Stimulated activated CD8-positive, alpha-beta memory T cell treated with anti-CD3 and anti-CD28 coated beads, Interleukin-7, amount 100 ng/mL, for 1 hour (primary cell): ENCODE measurements around the gene SGMS1.
"Not testable (repeated sequence)": the region's sequence is repeated elsewhere in the genome, so short reads cannot be mapped to it uniquely, and the experiment has no call there.

Experiments used
- DNase-seq, 2 donors: peaks; one replicate each; pipeline ENCODE4 v3.0.0-alpha.2; 2020; ENCODE audit warnings: low read depth in 2 of 2

Gene SGMS1

GRCh38 chr10:50558371-50558770, 65.4 kb downstream of the SGMS1 start:
- no peak for DNase-seq

- DNase-seq = no peak
Measured at GRCh38 chr10:50557130-50557682, 66.5 kb downstream of the SGMS1 start.

GRCh38 chr10:50556237-50557120, 67.3 kb downstream of the SGMS1 start:
- DNase-seq = no peak

- no peak for DNase-seq
Measured at GRCh38 chr10:50554995-50555568, 68.7 kb downstream of the SGMS1 start.

- no peak for DNase-seq
Measured at GRCh38 chr10:50554376-50554994, 69.3 kb downstream of the SGMS1 start.

- DNase-seq = no peak
Measured at GRCh38 chr10:50552771-50553535, 70.8 kb downstream of the SGMS1 start.

GRCh38 chr10:50552308-50552707, 71.4 kb downstream of the SGMS1 start:
- DNase-seq = no peak

GRCh38 chr10:50551894-50552293, 71.9 kb downstream of the SGMS1 start:
- no peak for DNase-seq

- no peak for DNase-seq
Measured at GRCh38 chr10:50550291-50550839, 73.4 kb downstream of the SGMS1 start.

GRCh38 chr10:50549186-50549585, 74.6 kb downstream of the SGMS1 start:
- DNase-seq = not testable (repeated sequence)

- DNase-seq = not testable (repeated sequence)
Measured at GRCh38 chr10:50548481-50548880, 75.3 kb downstream of the SGMS1 start.

GRCh38 chr10:50546287-50546686, 77.5 kb downstream of the SGMS1 start:
- not testable (repeated sequence) for DNase-seq

- DNase-seq = no peak
Measured at GRCh38 chr10:50545846-50546245, 77.9 kb downstream of the SGMS1 start.

GRCh38 chr10:50544857-50545429, 78.8 kb downstream of the SGMS1 start:
- DNase-seq = no peak

GRCh38 chr10:50544095-50544856, 79.5 kb downstream of the SGMS1 start:
- no peak for DNase-seq

GRCh38 chr10:50542871-50543270, 80.9 kb downstream of the SGMS1 start:
- DNase-seq = no peak

- no peak for DNase-seq
Measured at GRCh38 chr10:50541921-50542320, 81.8 kb downstream of the SGMS1 start.

- no peak for DNase-seq
Measured at GRCh38 chr10:50541317-50541716, 82.4 kb downstream of the SGMS1 start.

- no peak for DNase-seq
Measured at GRCh38 chr10:50540826-50541122, 83.0 kb downstream of the SGMS1 start.

- no peak for DNase-seq
Measured at GRCh38 chr10:50540069-50540825, 83.5 kb downstream of the SGMS1 start.
